Activated CD8-positive, alpha-beta memory T cell treated with anti-CD3 and anti-CD28 coated beads, Interleukin-2, amount 50 U/mL, for 24 hours (primary cell): ENCODE data around the gene CBY3.
"Not testable (repeated sequence)": the region's sequence is repeated elsewhere in the genome, so short reads cannot be mapped to it uniquely, and the experiment has no call there.

Experiments used
- DNase-seq: peaks from one replicate; pipeline ENCODE4 v3.0.0-alpha.2; 2020; ENCODE audit errors: extremely low read depth

The CBY3 gene

DNA sequence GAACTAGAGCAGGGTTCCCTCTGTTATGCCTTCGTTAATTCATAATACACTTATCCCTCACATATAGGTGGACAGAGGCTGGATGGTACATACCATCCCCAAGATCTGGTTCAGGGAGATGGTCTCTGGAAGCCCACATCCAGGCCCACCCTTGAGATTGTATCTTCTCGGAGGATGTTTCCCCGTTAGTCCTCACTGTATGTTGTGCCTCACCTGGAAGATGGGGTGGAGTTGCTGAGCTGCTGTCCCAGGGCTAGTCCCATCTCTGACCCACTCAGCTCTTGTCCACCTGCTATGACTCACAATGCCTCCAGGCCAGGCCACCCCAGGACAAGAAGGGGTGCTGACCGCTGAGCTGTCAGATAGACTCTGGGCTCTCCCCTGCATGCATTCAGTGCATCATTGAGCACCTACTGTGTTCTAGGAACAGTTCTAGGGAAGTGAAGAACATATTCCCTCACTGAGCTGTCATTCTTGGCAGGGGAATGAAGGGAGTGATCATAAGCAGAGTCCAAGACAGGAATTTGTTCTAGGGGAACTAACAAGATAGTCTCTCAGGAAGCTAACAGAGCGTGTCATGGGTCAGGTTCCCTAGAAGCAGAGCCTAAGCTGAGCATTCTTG, at the start of gene CBY3:
CBY3 (minus strand) TSS at position 255 of the 622 bp plus-strand sequence; CDS start at position 139, 116 bp downstream.
- DNase-seq, result no peak

DNA sequence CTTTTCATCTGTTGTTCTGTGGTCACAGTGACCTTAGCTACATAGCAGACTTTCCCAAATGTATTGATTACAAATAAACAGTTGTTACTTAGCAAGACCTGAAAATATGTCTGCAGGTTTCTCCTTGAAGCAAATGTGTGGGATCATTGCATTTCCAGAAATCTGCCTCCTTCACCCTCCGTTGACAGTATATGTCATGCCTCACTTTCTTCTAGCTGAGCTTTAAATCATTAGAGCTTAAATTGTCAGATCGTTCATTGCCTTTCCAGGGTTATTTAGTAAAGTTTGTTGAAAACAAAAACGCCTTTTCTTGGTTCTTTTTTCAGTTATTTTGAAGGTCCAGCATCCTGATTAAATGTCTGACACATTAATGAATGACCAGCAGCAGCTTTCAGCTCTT, 49.5 kb upstream of the CBY3 start:
- DNase-seq, result no peak

DNA sequence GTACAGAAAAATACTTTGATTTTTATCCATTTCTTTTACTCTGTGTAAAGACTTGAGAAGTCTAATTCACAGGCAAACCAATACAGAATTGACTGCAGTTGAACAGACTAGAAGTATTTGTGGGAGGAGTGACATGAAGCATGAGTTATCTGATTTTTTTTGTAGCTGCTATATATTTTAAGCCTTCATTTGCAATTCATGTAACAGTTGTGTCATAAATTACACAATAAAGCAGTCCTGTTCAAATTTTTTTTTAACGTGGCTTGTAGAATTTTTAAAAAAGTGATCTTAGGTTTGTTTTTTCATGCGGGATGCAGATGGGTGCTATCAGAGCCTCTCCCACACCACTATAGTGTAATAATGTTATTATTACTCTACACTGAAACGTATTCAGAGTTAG, 48.9 kb upstream of the CBY3 start:
- no peak for DNase-seq

DNA sequence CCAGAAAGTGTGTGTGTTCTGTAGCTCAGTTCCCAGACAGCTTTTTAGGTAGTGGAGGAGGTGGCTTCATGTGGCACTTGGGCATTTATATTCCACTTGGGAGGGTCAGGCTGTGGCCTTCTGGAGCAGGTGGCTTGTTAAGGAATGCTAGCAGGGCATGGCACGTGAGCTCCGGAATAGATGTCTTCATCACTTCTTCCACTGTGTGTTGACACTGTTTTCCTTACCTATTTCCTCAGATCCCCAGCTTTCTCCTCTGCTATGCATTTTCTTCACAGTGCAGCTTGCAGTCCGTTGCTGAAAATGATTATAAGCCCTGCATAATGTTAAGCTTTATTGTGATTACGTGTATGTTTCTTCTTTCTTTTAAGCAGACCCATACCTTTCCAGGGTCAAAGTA, 48.5 kb upstream of the CBY3 start:
- DNase-seq, result no peak

DNA sequence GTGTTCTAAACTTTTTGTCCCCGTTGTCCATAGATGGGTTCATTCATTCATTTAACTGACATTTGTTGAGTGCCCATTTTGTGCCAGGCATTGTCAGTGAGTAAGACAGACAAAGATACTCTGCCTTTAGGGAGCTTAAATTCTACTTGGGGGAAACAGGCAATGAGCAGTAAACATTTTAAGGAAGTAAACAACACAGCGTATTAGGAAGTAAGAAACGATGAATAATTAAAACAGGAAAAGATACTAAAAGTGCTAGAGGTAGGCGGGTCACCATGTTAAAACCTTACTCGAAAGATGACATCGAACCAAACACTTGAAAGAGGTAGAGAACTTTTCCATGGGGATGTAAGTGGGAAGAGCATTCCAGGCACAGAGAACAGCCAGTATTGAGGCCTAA, 46.3 kb upstream of the CBY3 start:
- DNase-seq, result no peak

DNA sequence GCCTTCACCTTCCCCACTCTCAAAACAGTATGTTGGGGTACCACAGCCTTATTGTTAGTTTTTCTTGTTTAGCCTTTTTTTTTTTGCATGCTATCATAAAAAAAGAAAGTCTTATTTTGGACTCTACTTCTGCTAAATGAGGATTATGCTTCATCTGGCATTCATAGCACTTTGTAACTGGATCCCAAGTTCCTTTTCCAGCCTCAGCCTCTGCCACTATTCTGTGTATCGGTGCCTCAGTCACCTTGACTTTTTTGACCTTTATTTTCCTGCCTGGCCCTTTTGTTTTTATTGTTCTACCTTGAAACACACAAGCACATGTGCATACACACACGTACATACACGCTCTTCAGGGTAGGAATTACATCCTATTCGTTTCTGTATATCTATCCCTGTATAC, 43.3 kb upstream of the CBY3 start:
- no peak for DNase-seq

DNA sequence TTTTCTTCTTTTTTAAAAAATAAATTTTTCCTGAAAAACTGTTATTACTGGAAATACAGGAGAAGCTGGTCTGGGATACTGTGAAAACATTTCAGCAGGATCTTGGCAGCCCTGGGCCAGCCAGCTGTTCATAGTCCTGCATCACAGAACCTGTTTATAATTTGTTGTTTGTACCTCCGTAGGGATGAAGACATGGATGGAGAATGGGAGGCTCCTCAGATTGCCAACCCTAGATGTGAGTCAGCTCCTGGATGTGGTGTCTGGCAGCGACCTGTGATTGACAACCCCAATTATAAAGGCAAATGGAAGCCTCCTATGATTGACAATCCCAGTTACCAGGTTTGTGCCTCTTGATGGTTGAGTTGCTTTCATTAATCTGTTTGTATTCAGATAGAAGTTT, 39.4 kb upstream of the CBY3 start:
- no peak for DNase-seq

DNA sequence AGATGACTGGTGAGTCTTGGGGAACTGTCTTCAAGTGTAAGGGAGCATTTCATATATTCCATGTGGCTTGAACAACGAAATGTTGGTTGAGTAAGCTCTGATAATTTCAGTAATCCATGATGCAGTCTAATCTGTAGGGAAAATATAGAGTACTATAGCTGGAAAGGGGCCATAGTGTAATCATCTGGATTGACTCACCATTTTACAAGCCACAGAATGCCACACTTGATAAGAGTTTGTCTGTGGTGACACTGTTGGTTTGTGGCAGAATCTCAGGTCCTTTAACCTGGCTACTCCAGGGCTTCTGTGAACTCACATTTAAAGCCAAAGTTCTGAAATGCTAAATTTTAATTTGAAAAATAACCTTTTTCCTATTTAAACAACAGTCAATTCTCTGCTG, 35.5 kb upstream of the CBY3 start:
- no peak for DNase-seq

DNA sequence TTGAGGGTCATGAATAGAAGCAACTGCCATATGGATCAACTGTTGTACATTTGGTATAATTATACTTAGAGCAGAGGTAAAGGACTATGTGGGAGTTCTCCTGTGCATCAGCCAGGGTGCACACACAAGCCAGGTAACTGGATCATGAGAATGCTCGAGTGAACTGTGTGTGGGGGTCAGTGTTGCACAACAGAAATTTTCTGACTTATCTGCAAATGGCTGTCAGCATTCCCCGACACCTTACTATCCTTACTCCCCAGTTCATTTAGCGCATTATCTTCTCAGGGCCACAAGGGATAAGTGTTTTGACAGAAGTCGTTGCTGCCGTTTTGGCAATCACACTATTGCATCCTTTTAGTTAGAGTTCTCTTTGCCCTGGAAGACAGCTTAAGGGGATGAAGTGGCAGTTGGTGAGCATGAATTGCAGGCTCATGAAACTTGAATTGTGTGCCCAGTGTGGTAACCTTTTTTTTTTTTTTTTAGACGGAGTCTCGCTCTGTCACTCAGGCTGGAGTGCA, 19.6 kb upstream of the CBY3 start:
- no peak for DNase-seq

DNA sequence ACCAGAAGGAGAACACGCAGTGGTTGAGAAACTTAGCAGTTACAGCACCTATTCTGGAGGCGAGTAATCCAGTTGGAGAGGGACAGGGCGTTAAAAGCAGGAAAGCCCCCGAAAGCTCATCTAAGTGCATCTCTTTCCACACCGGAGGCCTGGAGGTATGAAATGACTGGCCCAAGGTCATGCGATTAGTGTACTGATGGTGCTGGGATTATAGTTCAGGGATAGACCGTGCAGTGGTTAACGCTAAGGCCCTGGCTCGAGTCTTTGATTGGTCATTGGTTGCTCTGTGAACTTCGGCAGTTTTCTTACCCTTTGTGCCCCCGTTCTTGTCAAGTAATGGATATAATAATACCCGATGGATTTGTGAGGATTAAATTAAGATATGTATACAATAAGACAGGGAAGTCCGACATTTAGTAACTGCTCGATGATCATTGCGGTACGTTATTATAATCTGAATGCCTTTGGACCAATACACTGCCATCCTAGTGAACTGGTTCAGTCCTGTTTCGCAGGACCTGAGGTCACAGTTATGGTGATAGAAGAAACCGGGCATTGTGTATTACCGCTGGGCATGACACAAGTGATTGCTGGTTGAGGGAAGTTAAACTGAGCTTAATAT, 18.9 kb upstream of the CBY3 start:
- DNase-seq, result no peak

DNA sequence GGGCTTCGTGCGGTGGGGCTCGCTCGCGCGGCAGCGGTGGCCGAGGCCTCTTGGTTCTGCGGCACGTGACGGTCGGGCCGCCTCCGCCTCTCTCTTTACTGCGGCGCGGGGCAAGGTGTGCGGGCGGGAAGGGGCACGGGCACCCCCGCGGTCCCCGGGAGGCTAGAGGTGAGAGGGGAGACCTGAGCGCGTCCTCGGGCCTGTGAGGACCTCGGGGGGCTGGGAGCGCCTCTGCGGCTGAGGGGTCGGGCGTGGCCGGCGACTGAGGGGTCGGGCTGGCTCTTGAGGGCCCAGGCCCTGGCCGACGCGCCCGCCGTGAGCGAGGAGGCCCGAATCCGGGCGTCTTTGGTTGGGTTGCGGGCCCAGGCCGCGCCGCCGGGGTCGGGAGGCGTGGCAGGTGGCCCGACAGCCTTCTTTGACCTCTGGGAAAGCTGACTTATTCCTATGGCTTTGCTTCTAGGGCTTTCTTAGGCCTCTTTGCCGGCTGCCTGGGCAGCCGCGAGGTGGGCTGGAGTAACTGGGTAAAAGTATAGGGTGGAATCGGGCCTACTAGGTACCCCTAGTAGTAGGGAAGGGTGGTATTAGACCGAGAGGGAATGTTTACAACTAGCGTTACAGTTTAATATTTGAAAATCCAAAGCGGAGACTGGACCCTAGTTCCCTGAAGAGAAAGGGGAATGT, 18.2 kb upstream of the CBY3 start, which contains the start of gene CANX:
CANX (plus strand) TSS at position 33 of the 681 bp plus-strand sequence. CDS start 6,715 bp downstream, outside the sequence.
- no peak for DNase-seq

DNA sequence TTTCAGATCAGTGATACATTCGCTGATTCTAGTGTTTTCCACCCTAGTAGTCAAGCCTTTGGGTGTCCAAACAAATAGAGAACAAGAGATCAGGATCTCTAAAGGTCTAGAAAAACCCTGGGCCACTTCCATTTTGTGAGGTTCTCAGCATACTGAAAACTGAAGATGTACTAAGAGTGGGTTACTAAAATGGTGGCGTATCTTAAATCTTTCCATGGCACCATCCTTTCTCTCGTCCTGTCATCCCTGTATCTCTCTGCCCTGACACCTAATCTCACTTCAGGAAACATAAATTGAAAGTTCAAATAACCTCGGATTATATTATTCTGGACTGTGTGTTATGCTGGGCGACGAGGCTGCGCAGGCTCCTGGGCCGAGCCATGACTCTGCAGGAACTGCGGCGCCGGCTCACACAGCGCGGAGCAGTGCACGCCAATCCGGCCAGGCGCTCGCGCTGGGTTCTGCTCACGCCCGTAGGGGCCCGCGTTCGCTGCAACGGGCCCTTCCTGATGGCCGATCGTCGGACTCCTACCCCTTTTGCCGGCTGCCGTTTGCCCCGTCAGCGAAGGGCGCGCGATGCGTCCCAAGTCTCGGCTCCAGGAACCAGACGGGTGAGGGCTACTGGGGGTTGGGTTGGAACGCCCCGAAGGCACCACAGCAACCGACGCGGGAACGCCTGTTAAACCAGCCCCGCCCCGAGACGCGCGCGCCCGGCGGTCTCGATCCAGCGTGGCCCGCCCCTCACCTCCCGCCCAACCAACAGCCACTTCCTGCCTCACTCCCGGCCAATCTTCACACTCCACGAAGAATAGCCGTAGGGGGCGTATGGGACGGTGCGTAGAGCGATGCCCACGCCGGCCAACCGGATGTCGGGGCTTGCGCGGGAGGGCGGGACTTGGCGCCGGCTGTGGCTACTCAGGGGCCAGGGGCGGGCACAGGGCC, 17.4 kb upstream of the CBY3 start:
- DNase-seq, result peak; percentile 98

DNA sequence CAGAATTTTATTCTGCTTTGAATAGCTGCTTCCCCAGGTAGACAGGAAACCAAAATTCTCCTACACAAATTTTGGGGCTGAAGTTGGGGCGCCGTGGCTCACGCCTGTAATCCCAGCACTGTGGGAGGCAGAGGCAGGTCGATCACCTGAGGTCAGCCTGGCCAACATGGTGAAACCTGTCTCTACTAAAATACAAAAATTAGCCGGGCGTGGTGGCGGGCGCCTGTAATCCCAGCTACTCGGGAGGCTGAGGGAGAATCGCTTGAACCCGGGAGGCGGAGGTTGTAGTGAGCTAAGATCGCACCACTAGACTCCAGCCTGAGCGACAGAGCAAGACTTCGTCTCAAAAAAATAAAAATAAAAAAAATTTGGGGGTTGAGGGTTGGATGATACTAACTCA, 16.7 kb upstream of the CBY3 start:
- DNase-seq, result not testable (repeated sequence)

DNA sequence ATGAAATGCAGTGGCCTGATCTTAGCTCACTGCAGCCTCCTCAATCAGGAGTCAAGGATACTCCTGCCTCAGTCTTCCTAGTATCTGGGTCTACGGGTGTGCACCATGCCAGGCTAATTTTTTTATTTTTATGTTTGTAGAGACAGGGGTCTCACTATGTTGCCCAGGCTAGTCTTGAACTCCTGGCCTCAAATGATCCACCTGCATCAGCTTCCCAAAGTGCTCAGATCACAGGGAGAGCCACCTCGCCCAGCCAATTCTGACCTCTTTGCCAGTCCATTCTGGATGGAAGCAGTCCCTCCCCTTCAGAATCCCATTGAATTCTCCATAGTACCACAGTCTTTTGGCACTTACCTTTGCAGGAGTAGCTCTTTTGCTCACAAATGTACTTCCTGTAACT, 16.3 kb upstream of the CBY3 start:
- no peak for DNase-seq

DNA sequence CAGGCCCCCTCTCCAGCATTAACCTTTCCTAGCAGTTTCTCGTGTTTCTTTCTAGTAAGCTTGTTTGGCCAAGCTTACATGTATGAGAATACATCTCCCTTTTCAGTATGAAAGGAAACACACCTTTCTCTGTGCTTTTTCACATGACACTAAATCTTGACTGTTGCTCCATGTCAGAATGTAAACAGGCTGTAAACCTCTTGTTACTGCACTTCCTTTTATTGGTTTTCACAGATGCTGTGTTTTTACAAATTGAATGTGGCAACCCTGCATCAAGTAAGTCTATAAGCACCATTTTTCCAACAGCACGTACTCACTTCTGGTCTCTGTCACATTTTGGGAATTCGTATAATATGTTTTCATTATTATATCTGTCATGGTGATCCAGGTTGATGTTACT, 15.8 kb upstream of the CBY3 start:
- no peak for DNase-seq

DNA sequence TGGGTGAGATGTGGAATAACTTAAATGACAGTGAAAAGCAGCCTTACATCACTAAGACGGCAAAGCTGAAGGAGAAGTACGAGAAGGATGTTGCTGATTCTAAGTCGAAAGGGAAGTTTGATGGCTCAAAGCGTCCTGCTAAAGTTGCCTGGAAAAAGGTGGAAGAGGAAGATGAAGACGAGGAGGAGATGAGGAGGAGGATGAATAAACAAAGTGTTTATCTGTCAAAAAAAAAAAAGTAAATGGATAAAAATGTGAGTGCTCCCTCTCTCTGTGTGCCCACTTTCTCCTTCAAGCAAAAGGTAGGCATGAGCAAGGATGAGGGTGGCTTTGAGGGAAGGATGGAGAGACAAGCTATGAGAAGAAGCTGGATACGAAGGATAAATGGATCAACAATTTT, 13.7 kb upstream of the CBY3 start:
- no peak for DNase-seq

DNA sequence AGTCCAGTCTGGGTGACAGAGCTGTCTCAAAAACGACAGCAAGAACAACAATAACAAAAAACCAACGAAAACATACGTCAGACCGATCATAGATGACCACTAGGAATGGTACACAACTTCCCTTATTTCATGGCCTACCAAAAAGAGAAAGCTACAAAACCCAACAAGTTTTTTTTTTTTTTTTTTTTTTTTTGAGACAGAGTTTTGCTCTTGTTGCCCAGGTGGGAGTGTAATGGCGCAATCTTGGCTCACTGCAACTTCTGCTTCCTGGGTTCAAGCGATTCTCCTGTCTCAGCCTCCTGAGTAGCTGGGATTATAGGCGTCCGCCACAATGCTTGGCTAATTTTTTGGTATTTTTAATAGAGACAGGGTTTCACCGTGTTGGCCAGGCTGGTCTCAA, 8.4 kb upstream of the CBY3 start:
- not testable (repeated sequence) for DNase-seq

DNA sequence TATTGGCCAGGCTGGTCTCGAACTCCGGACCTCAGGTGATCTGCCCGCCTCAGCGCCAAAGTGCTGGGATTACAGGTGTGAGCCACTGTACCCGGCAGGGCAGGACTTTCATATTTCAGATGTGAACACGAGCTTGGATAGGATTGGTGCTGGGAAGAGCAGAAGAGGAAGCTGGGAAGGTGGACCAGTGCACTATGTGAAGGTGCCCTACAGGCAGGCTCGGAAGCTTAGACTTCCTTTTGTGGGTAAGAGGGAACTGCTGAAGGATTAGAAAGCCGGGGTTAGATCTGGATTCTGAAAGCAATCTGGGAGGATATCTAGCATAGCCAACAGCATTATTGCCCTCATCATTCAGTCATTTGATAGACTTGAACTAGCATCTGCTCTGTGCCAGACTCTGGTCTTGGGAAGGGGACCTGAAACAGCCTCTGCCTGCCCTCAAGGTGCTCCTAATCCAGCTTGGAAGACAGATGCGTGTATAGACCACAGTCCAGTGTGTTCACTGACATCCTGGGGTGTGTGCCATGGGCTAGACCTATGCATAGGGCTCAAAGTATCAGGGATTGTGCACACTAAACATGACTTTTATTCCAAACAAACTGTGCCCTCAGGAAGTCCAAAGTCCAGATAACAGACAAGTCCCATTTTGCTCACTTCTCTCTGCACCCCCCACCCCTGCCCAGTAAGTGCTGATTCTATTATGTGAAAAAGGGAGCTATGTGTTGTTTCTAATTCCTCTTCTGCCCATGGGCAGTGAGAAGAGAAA, 637 bp downstream of the CBY3 start:
- no peak for DNase-seq

DNA sequence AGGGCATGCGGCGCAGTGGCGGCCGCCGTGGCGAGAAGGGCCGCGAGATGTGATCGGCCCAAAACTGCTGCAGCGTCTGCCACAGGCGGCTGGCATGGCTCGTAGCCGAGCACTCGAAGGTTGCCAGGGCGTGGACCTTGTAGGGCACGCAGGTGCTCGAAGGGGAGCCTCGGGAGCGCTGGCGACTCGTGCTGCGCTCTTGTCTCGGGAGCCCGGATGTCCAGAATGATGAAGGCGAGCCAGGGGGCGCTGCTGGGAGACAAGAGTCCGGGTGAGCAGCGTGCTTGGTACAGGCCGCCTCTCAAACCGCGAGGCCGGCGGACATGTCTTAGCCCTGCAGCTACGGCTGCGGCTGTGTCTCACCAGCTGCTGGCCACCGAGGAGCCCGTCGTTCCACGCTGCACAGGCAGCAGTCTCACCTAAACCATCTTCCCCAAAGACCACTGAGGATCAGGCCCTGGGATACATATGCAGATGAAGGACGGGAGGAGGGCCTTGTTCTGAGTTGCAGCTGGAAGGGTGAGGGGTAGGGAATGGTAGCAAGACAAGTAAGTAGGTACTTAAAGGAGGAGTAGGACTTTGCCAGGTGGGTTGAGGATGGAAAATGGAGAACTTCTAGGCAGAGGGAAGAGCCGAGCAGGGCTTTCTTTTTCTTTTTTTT, 1.7 kb downstream of the CBY3 start:
- DNase-seq, result no peak

DNA sequence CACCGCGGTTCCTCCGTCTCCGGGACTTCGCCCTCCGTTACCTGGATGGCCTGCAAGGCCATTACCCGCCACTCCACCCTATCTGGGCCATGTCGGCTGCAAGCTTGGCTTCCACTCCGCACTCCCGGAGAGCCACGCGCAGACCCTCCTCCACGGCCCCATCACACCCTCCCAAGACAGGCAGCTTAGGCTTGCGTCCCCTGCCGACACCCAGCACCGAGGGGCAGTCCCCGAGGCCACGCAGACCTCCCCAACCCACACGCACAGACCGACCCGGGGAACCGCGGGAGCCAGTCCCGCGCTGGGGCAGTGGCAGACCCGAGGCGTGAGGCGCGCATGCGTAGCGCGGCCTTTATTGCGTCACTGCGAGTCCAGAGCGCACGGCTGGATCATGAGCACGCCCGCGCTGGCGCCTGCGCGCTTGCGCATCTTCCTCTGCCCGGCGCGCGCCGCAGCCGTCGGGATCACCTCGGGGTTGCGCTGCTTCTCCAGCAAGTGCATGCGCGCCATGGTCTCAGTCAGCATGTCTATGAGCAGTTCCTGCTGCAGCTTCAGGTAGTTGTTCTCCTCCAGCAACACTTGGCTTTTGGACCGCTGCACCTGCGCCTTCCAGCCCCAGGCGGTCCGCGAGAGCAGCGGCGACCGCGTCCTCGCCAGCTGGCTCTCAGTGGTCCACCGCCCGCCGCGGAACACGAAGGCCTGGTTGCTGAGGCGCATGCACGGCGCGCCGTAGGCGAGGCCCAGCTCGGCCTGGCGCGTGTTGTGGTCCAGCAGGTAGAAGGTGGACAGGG, 2.4 kb downstream of the CBY3 start:
- DNase-seq, result peak; percentile 76
